Left lung (tissue), 10 donors: ENCODE measurements around the gene PJVK. TPM values are rescaled to one million over a fixed set of nuclear protein-coding genes. Genes with fewer than 3 reads are reported as not detected.

Experiments used
- ATAC-seq: fragments of 200-7000 bp; cut with Tn5 transposase; one replicate; pipeline ENCODE4 v1.9.1; 2020; ENCODE audit warnings: moderate library complexity
- DNase-seq, 4 donors: peaks; one replicate each; pipeline ENCODE4 v3.0.0-alpha.2; 2013 to 2020
- H3K27ac ChIP-seq, 2 donors: fragments of 200-600 bp; sonication (generic) in 1 of 2; one replicate each; pipeline versions ENCODE4 v1.5.0 to v1.8.0; 2020 to 2021
- H3K27me3 ChIP-seq, 2 donors: fragments of 200-600 bp; sonication (generic) in 1 of 2; one replicate each; pipeline versions ENCODE4 v1.5.0 to v1.8.0; 2020 to 2021
- H3K36me3 ChIP-seq, 2 donors: fragments of 200-600 bp; sonication (generic) in 1 of 2; one replicate each; pipeline versions ENCODE4 v1.5.0 to v1.8.0; 2020 to 2021
- H3K4me1 ChIP-seq, 2 donors: fragments of 200-600 bp; one replicate each; pipeline ENCODE4 v1.8.0; 2021
- H3K4me3 ChIP-seq, 2 donors: fragments of 200-600 bp; sonication (generic) in 1 of 2; one replicate each; pipeline versions ENCODE4 v1.5.0 to v1.8.0; 2020 to 2021; ENCODE audit warnings: mild to moderate bottlenecking in 1 of 2
- H3K9me3 ChIP-seq, 2 donors: fragments of 200-600 bp; sonication (generic) in 1 of 2; one replicate each; pipeline versions ENCODE4 v1.5.0 to v1.8.0; 2020 to 2021
- CTCF ChIP-seq, 2 donors: fragments of 200-600 bp; sonication (generic) in 1 of 2; IDR thresholded peaks; one replicate each; pipeline versions ENCODE4 v1.5.0 to v1.8.0; 2021; ENCODE audit warnings: antibody characterized with exemption in 2 of 2
- intact Hi-C, 2 donors: fragments of 100-400 bp; cut with DNase I; formaldehyde crosslinking; loops; one replicate each; pipeline versions ENCODE4 v1.11.2 to v1.14.2; 2022
- polyA plus RNA-seq, 6 donors: library from polyadenylated mRNA; unstranded; fragments of 120-200 nt; gene quantifications; one replicate each; pipeline ENCODE4 v1.2.1, GENCODE V29; 2013; ENCODE audit not compliant: insufficient read length in 6 of 6
- total RNA-seq, 2 donors: library from RNA; stranded (reverse); fragmentation: NEBNext Ultra II Directional; extraction: Animal tissue kit (Norgen Biotek cat#: 25700); gene quantifications; one replicate each; pipeline ENCODE4 v1.2.1, GENCODE V29; 2021
- donor health status: DM: no; HTN: yes; CAD: no.
- donor health status: DM: no; HTN: no; CAD: no.

Gene PJVK
- total and polyA plus RNA-seq, 8 donors = 2.0 to 13.7 (median 11.3) TPM

DNA sequence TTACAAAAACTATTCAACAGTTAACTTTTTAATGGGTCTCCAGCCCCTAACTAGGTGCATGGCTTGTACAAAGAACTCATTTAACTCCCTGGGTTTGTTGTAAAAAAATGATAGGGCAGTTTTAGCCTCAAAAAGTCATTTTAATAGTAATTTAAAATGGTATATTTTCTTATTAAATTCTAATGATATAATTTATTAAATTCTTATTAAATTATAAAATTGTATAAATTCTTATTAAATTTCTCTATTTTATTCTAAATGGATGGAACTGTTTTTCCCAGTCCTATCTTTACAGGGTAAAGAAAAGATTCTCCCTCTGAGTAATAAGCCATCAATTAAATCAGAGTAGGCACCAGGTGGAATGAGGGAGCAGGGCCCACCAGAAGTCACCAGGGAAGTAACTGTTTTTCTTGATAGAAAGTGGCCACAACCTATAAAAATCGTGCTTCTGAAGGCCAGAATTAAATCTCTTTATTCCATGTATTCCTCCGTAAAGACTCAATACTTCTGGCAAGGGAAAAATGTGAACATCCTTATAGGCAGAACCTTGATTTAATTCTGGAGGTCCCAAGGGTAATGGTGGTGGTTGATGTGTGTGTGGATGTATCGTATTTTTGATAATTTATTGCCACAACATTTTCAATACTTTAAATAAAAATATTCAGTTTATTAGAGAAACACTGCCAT is 26.4 kb downstream of the PJVK start:
- Histone ChIP-seq H3K27me3 (no peaks in the 10 kb centered on the region), H3K4me3 (peak overlapping the region; percentile 51 to 70), H3K9me3 (no peaks in the 10 kb centered on the region), H3K27ac (peak overlapping the region; percentile 97 to 99), H3K36me3 (no peaks in the 10 kb centered on the region), H3K4me1 (peaks cover 12 to 35% of the 10 kb centered on the region in 2 donors)
- intact Hi-C loops = no loop called here
- no peak for TF ChIP-seq CTCF (IDR thresholded peaks at IDR 0.05)
- DNase-seq (peak in 1 of 4 donors; percentile 13), ATAC-seq (no peak)

- ATAC-seq = no peak
- no peaks in the 10 kb centered on the region for H3K9me3 ChIP-seq
- no peak for TF ChIP-seq CTCF (IDR thresholded peaks at IDR 0.05)
- no peaks in the 10 kb centered on the region for H3K36me3 ChIP-seq
- peak overlapping the region; percentile 97 to 99 for H3K27ac ChIP-seq
- H3K4me3 ChIP-seq = peak overlapping the region; percentile 51 to 70
- H3K4me1 ChIP-seq = peaks cover 12 to 40% of the 10 kb centered on the region in 2 donors
- intact Hi-C loops = no loop called here
- H3K27me3 ChIP-seq = no peaks in the 10 kb centered on the region
- DNase-seq = no peak
Observed at GRCh38 chr2:178478130-178478438, 26.9 kb downstream of the PJVK start.

GRCh38 chr2:178478439-178479274 is 27.5 kb downstream of the PJVK start, which contains the start of gene FKBP7:
TSS of gene FKBP7 (minus strand) at chr2:178478600. CDS start at chr2:178478499, 101 bp downstream.
- intact Hi-C loops = no loop called here
- Histone ChIP-seq H3K36me3 (no peaks in the 10 kb centered on the region), H3K4me3 (peak within 1 kb of the TSS; percentile 51 to 70), H3K9me3 (no peaks in the 10 kb centered on the region), H3K27ac (peak within 1 kb of the TSS; percentile 97 to 99), H3K4me1 (peaks cover 12 to 45% of the 10 kb centered on the region in 2 donors), H3K27me3 (no peaks in the 10 kb centered on the region)
- peak; percentile 88 to 97 (median 92) for DNase-seq
- TF ChIP-seq CTCF (IDR thresholded peaks at IDR 0.05) = peak; percentile 72 to 75
- ATAC-seq = peak; percentile 89

DNA sequence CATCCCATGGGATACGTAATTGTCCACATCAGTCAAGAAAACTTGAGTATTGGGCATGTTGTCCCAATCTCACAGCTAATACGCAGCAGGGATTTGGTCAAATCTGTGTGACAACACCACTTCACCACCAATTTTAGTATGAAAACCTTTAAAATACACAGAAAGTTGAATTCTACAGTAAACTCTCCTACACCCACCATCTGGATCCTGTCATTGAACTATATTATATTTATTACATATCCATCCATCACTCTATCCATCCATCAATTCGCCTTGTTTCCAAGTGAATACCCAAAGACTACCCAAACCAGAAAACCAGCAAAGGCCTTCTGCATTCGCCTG is 28.1 kb downstream of the PJVK start:
- DNase-seq (no peak), ATAC-seq (no peak)
- intact Hi-C loops = no loop called here
- Histone ChIP-seq H3K4me1 (peaks cover 12 to 51% of the 10 kb centered on the region in 2 donors), H3K27me3 (no peaks in the 10 kb centered on the region), H3K4me3 (peak overlapping the region; percentile 51 to 70), H3K36me3 (no peaks in the 10 kb centered on the region), H3K27ac (peak overlapping the region; percentile 97 to 99), H3K9me3 (no peaks in the 10 kb centered on the region)
- no peak for TF ChIP-seq CTCF (IDR thresholded peaks at IDR 0.05)

GRCh38 chr2:178479758-178480226 is 28.6 kb downstream of the PJVK start:
- ATAC-seq (no peak), DNase-seq (no peak)
- no peak for TF ChIP-seq CTCF (IDR thresholded peaks at IDR 0.05)
- Histone ChIP-seq H3K27me3 (no peaks in the 10 kb centered on the region), H3K27ac (peak overlapping the region; percentile 97 to 99), H3K9me3 (no peaks in the 10 kb centered on the region), H3K36me3 (no peaks in the 10 kb centered on the region), H3K4me3 (peak overlapping the region; percentile 70 to 88), H3K4me1 (peaks cover 12 to 57% of the 10 kb centered on the region in 2 donors)
- intact Hi-C loops = no loop called here
